Spinal cord (tissue), 10 donors: ENCODE data around the gene TAF1C. TPM values are rescaled to one million over a fixed set of nuclear protein-coding genes. Genes with fewer than 3 reads are reported as not detected.

ENCODE experiments used
- DNase-seq, 6 donors: peaks; one replicate each; pipeline versions ENCODE4 v3.0.0 to v3.0.0-alpha.2; 2013 to 2015; ENCODE audit warnings: low spot score in 6 of 6, low read depth in 4 of 6
- H3K27ac ChIP-seq: one replicate; pipeline ENCODE4 v1.5.1; 2013; ENCODE audit warnings: low read depth, low read length, control low read depth
- H3K27me3 ChIP-seq: one replicate; pipeline ENCODE4 v1.6.1; 2013; ENCODE audit warnings: low read length; ENCODE audit not compliant: control insufficient read depth, insufficient read depth
- H3K36me3 ChIP-seq: one replicate; pipeline ENCODE4 v1.6.1; 2013; ENCODE audit warnings: low read length; ENCODE audit not compliant: control insufficient read depth, insufficient read depth
- H3K4me1 ChIP-seq: one replicate; pipeline ENCODE4 v1.6.1; 2013; ENCODE audit warnings: low read length; ENCODE audit not compliant: control insufficient read depth, insufficient read depth
- H3K4me3 ChIP-seq: one replicate; pipeline ENCODE4 v1.5.1; 2013; ENCODE audit warnings: low read depth, low read length, control low read depth
- H3K9me3 ChIP-seq: one replicate; pipeline ENCODE4 v1.6.1; 2013; ENCODE audit warnings: low read length; ENCODE audit not compliant: control insufficient read depth, insufficient read depth
- whole genome bisulfite sequencing: methylation state at CpG from one replicate; pipeline ENCODE4 v1.1.5; 2013; ENCODE audit warnings: missing lambda C conversion rate; ENCODE audit not compliant: insufficient coverage; 5-methylcytosine and 5-hydroxymethylcytosine counted together
- long read RNA-seq, 4 donors: transcript quantifications; one replicate each; lab custom pipeline, GENCODE V29; 2026
- polyA plus RNA-seq, 2 donors: library from polyadenylated mRNA; unstranded; fragments of 120-200 nt; gene quantifications; one replicate each; pipeline ENCODE4 v1.2.1, GENCODE V29; 2013; ENCODE audit not compliant: insufficient read length in 2 of 2
- total RNA-seq, 2 donors: library from RNA; depleted of rRNA in 1 of 2; stranded (reverse); fragments of 120-200 nt in 1 of 2; fragments of >200 nt in 1 of 2; gene quantifications; one replicate each; pipeline versions ENCODE4 v1.2.3 to v1.2.4, GENCODE V29; 2013 to 2014
- donor health status: healthy.

Gene TAF1C
- total RNA-seq (10 to 100 TPM; 14.9 to 37.7 TPM), polyA plus RNA-seq (10 to 100 TPM; 55.3 to 64.9 TPM)
- long read RNA-seq, donor 1, partial matches to known transcripts, result 0 of 5 reads
- long read RNA-seq, donor 1, other reads (novel, unspliced or antisense), result 0 of 5 reads
- long read RNA-seq, donor 2, partial matches to known transcripts, result 6 of 9 reads
- long read RNA-seq, donor 2, other reads (novel, unspliced or antisense), result 0 of 9 reads
- long read RNA-seq, donor 3, partial matches to known transcripts, result 7 of 8 reads
- long read RNA-seq, donor 3, other reads (novel, unspliced or antisense), result 0 of 8 reads
- long read RNA-seq, donor 4, partial matches to known transcripts, result 0 of 3 reads
- long read RNA-seq, donor 4, other reads (novel, unspliced or antisense), result 0 of 3 reads

- 0% methylated on average over 49 of the region's 55 CpGs for WGBS
- peaks cover 33% of the 10 kb centered on the region for H3K4me1 ChIP-seq
- H3K36me3 ChIP-seq, result peaks cover 36% of the 10 kb centered on the region
- no peaks in the 10 kb centered on the region for H3K9me3 ChIP-seq
- DNase-seq, result peak; percentile 78 to 98 (median 92)
- peak within 1 kb of the TSS; percentile 90 for H3K4me3 ChIP-seq
- no peaks in the 10 kb centered on the region for H3K27me3 ChIP-seq
- peak within 1 kb of the TSS; percentile 22 for H3K27ac ChIP-seq
Observed at GRCh38 chr16:84186685-84187437, at the start of gene TAF1C. TSS of gene TAF1C (minus strand) at chr16:84187057. CDS start at chr16:84184988, 2,069 bp downstream.

DNA sequence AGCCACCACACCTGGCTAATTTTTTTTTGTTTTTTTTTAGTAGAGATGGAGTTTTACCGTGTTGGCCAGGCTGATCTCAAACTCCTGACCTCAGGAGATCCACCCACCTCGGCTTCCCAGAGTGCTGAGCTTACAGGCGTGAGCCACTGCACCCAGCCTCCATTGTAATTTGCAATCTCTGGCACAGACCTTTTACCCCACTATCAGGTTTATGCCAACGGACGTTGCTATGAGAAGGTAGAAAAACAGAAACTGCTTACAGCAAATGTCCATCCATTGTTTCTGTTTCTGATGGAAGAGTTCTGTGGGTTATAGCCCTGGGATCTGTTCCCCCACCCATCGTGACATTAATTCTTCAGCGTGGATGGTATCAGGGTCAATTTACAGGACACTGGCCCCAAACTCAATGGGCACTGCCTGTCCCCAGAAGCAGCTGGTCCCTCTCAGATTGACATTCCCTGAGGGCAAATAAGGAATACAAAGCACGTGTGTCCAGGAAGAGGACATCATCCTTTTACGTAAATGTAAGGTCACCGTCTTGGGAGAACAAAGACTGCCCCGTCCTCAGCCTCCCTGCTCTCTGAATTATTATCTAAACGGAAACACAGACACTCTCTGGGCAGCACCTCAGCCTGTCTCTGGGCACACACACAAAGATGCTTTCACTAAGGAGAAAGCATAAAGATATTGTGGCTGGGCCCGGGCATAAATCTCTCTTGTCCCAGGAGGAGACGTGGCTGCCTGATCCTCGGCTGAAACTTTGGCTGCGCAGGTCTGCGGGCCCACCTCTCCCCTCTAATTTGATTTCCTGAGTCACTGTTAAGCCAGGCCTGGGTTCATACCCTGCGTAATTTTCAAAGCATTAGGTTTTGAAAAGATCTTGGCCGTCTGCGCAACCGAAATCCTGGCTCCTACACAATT is 47.7 kb upstream of the TAF1C start:
- no peaks in the 10 kb centered on the region for H3K27me3 ChIP-seq
- no peaks in the 10 kb centered on the region for H3K9me3 ChIP-seq
- DNase-seq, result peak in 2 of 6 donors; percentile 35 to 65
- H3K36me3 ChIP-seq, result no peaks in the 10 kb centered on the region
- H3K4me3 ChIP-seq, result no peak overlapping the region
- peaks cover 25% of the 10 kb centered on the region for H3K4me1 ChIP-seq
- no peak overlapping the region for H3K27ac ChIP-seq
- WGBS, result 27% methylated on average over 11 of the region's 21 CpGs

DNA sequence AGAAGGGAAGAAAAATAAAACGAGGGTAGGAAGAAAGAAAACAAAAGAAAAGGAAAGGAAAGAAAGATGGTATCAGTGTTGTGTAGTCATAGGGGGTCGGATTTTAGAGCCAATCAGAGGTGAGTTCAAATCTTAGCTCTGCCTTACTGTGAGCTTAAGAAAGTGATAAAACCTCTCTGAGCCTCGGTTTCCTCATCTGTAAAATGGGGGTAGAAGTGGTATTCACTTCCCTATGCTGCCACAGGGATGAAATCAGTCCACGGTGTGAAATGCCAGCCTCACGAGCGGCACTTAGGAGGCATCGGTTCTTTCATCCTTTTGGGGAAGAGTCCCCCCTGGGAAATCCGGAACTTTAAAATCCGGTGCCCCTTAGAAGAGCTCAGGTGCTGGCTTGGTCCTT is 46.9 kb upstream of the TAF1C start:
- no peak for DNase-seq

DNA sequence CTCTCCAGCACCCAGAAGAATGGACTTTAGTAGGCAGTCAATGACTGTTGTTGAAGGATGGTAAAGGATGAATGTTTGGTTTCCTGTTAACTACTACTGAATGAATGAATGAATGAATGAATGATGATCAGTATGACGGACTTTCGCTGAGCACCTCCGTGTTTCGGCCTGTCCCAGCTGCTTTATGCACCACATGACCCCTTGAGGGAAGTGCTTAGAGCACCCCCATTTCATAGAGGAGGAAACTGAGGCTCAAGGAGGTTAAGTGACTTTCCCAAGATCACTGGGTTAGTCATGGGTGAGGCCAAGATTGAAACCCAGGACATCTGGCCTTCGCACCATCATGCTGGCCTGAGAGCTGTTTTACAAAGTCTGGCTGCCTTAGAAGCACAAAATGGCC is 46.1 kb upstream of the TAF1C start:
- H3K36me3 ChIP-seq, result no peaks in the 10 kb centered on the region
- H3K27ac ChIP-seq, result no peak overlapping the region
- no peak for DNase-seq
- 95% methylated on average over 5 of the region's 5 CpGs for WGBS
- H3K9me3 ChIP-seq, result no peaks in the 10 kb centered on the region
- H3K4me1 ChIP-seq, result peaks cover 31% of the 10 kb centered on the region
- H3K4me3 ChIP-seq, result no peak overlapping the region
- H3K27me3 ChIP-seq, result no peaks in the 10 kb centered on the region

More for the DNA sequence above, 46.9 kb upstream of the TAF1C start:
- Histone ChIP-seq H3K27me3 (no peaks in the 10 kb centered on the region), H3K4me1 (peaks cover 24% of the 10 kb centered on the region), H3K36me3 (no peaks in the 10 kb centered on the region), H3K4me3 (no peak overlapping the region), H3K9me3 (no peaks in the 10 kb centered on the region), H3K27ac (no peak overlapping the region)
- 91% methylated on average over 8 of the region's 9 CpGs for WGBS

DNA sequence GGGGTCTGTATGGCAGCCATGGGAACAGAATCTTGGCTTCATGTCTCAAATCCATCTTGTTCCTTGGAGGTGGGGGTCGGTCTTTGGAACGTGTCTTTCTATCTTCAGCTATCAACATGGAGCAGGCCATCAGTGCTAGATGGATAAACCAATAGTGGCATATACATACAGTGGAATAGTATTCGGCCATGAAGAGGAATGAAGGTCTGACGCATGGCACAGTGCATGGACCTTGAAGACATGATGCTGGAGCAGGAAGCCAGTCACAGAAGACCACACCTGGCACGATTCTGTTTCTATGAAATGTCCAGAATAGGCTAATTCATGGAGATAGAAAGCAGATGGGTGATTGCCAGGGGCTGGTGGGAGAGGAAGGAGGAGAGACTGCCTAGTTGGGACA is 45.2 kb upstream of the TAF1C start:
- Histone ChIP-seq H3K9me3 (no peaks in the 10 kb centered on the region), H3K4me1 (peaks cover 34% of the 10 kb centered on the region), H3K36me3 (no peaks in the 10 kb centered on the region), H3K4me3 (no peak overlapping the region), H3K27ac (no peak overlapping the region), H3K27me3 (no peaks in the 10 kb centered on the region)
- WGBS, result 95% methylated on average over 3 of the region's 5 CpGs
- DNase-seq, result no peak

DNA sequence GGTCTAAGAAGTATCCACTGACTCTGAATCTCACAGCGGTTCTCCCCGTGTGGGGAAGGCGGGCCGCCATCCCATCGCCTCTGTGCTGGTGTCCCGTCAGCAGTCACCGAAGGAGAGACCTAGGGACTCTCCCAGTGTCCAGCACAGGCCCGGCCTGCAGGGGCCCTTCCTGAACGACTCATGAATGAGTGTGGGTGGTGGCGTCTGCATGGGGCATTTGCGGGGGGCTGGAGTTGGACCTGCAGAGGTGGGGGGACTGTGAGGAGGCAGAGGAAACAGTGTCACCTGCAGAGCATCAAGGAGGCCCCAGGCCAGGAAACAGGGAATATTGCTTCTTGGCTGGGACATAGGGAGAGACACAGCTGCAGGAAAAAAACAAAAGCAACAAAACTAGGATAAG is 42.6 kb upstream of the TAF1C start:
- H3K4me3 ChIP-seq, result no peak overlapping the region
- H3K9me3 ChIP-seq, result no peaks in the 10 kb centered on the region
- no peak overlapping the region for H3K27ac ChIP-seq
- no peaks in the 10 kb centered on the region for H3K27me3 ChIP-seq
- WGBS, result 83% methylated on average over 11 of the region's 11 CpGs
- H3K36me3 ChIP-seq, result no peaks in the 10 kb centered on the region
- peaks cover 21% of the 10 kb centered on the region for H3K4me1 ChIP-seq
- DNase-seq, result no peak

GRCh38 chr16:84228256-84228838 is 41.5 kb upstream of the TAF1C start:
- DNase-seq, result peak in 1 of 6 donors; percentile 57
- Histone ChIP-seq H3K4me3 (no peak overlapping the region), H3K27me3 (no peaks in the 10 kb centered on the region), H3K36me3 (no peaks in the 10 kb centered on the region), H3K9me3 (no peaks in the 10 kb centered on the region), H3K27ac (no peak overlapping the region), H3K4me1 (peaks cover 17% of the 10 kb centered on the region)
- WGBS, result 47% methylated on average over 14 of the region's 18 CpGs

GRCh38 chr16:84227548-84227947 is 40.7 kb upstream of the TAF1C start:
- Histone ChIP-seq H3K27ac (no peak overlapping the region), H3K36me3 (no peaks in the 10 kb centered on the region), H3K9me3 (no peaks in the 10 kb centered on the region), H3K27me3 (no peaks in the 10 kb centered on the region), H3K4me3 (no peak overlapping the region), H3K4me1 (peaks cover 17% of the 10 kb centered on the region)
- no peak for DNase-seq
- 92% methylated on average over 5 of the region's 6 CpGs for WGBS

GRCh38 chr16:84226026-84226425 is 39.2 kb upstream of the TAF1C start:
- H3K4me1 ChIP-seq, result peaks cover 17% of the 10 kb centered on the region
- DNase-seq, result no peak
- 78% methylated on average over 6 of the region's 8 CpGs for WGBS
- H3K9me3 ChIP-seq, result no peaks in the 10 kb centered on the region
- H3K4me3 ChIP-seq, result no peak overlapping the region
- H3K27me3 ChIP-seq, result peaks cover 2% of the 10 kb centered on the region
- no peak overlapping the region for H3K27ac ChIP-seq
- H3K36me3 ChIP-seq, result no peaks in the 10 kb centered on the region
